ENCODE results near the gene MYO18B.

MYO18B gene

GRCh38 chr22:25942856-25943411, 200.9 kb downstream of the MYO18B start:
- TF ChIP-seq CTCF (IDR thresholded peaks at IDR 0.05; ENCODE audit: low read depth, low read length, missing control alignments): no peak
- no peak for DNase-seq (ENCODE audit: low read depth)
- H3K4me3 ChIP-seq (ENCODE audit: low read depth, low read length): no peak overlapping the region

GRCh38 chr22:25950111-25950510, 208.1 kb downstream of the MYO18B start:
- TF ChIP-seq CTCF (IDR thresholded peaks at IDR 0.05; ENCODE audit: low read depth, low read length, missing control alignments): no peak
- no peak overlapping the region for H3K4me3 ChIP-seq (ENCODE audit: low read depth, low read length)
- no peak for DNase-seq (ENCODE audit: low read depth)

- TF ChIP-seq CTCF (IDR thresholded peaks at IDR 0.05; ENCODE audit: low read depth, low read length, missing control alignments): no peak
- no peak overlapping the region for H3K4me3 ChIP-seq (ENCODE audit: low read depth, low read length)
- no peak for DNase-seq (ENCODE audit: low read depth)
Observed at GRCh38 chr22:25953276-25953675, 211.3 kb downstream of the MYO18B start.

- TF ChIP-seq CTCF (IDR thresholded peaks at IDR 0.05; ENCODE audit: low read depth, low read length, missing control alignments): no peak
- H3K4me3 ChIP-seq (ENCODE audit: low read depth, low read length): no peak overlapping the region
- DNase-seq (ENCODE audit: low read depth): no peak
Observed at GRCh38 chr22:25953919-25954318, 211.9 kb downstream of the MYO18B start.

GRCh38 chr22:25955323-25955722, 213.3 kb downstream of the MYO18B start:
- DNase-seq (ENCODE audit: low read depth): no peak
- no peak overlapping the region for H3K4me3 ChIP-seq (ENCODE audit: low read depth, low read length)
- no peak for TF ChIP-seq CTCF (IDR thresholded peaks at IDR 0.05; ENCODE audit: low read depth, low read length, missing control alignments)

- no peak for TF ChIP-seq CTCF (IDR thresholded peaks at IDR 0.05; ENCODE audit: low read depth, low read length, missing control alignments)
- no peak overlapping the region for H3K4me3 ChIP-seq (ENCODE audit: low read depth, low read length)
- no peak for DNase-seq (ENCODE audit: low read depth)
Observed at GRCh38 chr22:25956801-25957200, 214.8 kb downstream of the MYO18B start.

Measured in GM12864 (cell line).